Measurements from ENCODE around the gene MAPK1.

DNA sequence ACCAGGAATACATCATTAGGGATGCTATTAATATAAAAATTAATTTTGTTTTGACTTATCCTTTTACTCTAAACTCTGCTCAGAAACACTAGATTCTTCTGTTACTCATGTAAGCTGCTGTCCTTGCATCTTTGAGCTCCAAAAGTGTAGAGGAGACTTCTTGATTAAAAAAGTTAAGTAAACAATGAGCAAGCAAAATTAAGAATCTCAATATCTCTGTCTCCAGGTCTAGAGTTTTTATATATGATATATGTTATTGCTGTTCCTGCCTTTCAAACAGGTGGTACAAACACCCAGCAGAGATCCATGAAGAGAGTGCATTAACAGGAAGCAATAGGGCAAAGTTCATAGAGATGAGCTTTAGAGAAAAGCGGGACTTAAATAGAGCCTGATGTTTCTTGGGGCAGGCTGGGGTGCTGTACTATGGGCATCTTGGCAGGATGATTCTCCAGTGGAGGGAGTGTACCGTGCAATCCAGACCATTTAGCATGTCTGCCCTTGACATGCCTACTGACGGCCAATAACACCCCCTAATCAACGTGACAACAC lies 6.9 kb downstream of the MAPK1 start:
- TF ChIP-seq, protein P1, sequence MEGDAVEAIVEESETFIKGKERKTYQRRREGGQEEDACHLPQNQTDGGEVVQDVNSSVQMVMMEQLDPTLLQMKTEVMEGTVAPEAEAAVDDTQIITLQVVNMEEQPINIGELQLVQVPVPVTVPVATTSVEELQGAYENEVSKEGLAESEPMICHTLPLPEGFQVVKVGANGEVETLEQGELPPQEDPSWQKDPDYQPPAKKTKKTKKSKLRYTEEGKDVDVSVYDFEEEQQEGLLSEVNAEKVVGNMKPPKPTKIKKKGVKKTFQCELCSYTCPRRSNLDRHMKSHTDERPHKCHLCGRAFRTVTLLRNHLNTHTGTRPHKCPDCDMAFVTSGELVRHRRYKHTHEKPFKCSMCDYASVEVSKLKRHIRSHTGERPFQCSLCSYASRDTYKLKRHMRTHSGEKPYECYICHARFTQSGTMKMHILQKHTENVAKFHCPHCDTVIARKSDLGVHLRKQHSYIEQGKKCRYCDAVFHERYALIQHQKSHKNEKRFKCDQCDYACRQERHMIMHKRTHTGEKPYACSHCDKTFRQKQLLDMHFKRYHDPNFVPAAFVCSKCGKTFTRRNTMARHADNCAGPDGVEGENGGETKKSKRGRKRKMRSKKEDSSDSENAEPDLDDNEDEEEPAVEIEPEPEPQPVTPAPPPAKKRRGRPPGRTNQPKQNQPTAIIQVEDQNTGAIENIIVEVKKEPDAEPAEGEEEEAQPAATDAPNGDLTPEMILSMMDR (IDR thresholded peaks at IDR 0.05) = no peak
- no peak for TF ChIP-seq POLR2A (IDR thresholded peaks at IDR 0.05)

Measured in esophagus squamous epithelium (tissue), 4 donors.